Erythroblast (primary cell): ENCODE measurements around the gene PPP2R2C.

Experiments used
- DNase-seq, 2 experiments: peaks; one replicate each; lab custom pipeline; 2025; lab: John Stamatoyannopoulos, UW
- GATA1 ChIP-seq: IDR thresholded peaks from 2 replicates; pipeline ENCODE4 v1.6.1; 2011; ENCODE audit warnings: low read depth, mild to moderate bottlenecking, control low read depth, low read length, moderate library complexity
- POLR2A ChIP-seq: IDR thresholded peaks from 2 replicates; pipeline ENCODE4 v1.6.1; 2011; ENCODE audit warnings: mild to moderate bottlenecking, low read length

PPP2R2C gene

GRCh38 chr4:6326312-6327060 is 145.9 kb downstream of the PPP2R2C start:
- DNase-seq, result no peak
- TF ChIP-seq POLR2A, result no peak
- TF ChIP-seq GATA1, result no peak

- no peak for DNase-seq
- no peak for TF ChIP-seq GATA1
- TF ChIP-seq POLR2A, result no peak
Observed at GRCh38 chr4:6325788-6326290, 146.6 kb downstream of the PPP2R2C start.

GRCh38 chr4:6324999-6325787 is 147.2 kb downstream of the PPP2R2C start:
- TF ChIP-seq GATA1 (no peak), POLR2A (no peak)
- no peak for DNase-seq

- no peak for TF ChIP-seq GATA1
- TF ChIP-seq POLR2A, result no peak
Observed at GRCh38 chr4:6324461-6324998, 147.9 kb downstream of the PPP2R2C start.

GRCh38 chr4:6322761-6323566 is 149.4 kb downstream of the PPP2R2C start:
- no peak for TF ChIP-seq GATA1
- TF ChIP-seq POLR2A, result no peak
- DNase-seq, result no peak

More at GRCh38 chr4:6324461-6324998, 147.9 kb downstream of the PPP2R2C start:
- no peak for DNase-seq

- TF ChIP-seq GATA1 (no peak), POLR2A (no peak)
- no peak for DNase-seq
Observed at GRCh38 chr4:6322067-6322760, 150.2 kb downstream of the PPP2R2C start.

GRCh38 chr4:6321361-6321760 is 151.1 kb downstream of the PPP2R2C start:
- TF ChIP-seq POLR2A (no peak), GATA1 (no peak)
- DNase-seq, result no peak

GRCh38 chr4:6320663-6321062 is 151.8 kb downstream of the PPP2R2C start:
- no peak for TF ChIP-seq POLR2A
- no peak for DNase-seq

- DNase-seq, result no peak
- no peak for TF ChIP-seq GATA1
- no peak for TF ChIP-seq POLR2A
Observed at GRCh38 chr4:6319530-6320150, 152.8 kb downstream of the PPP2R2C start.

GRCh38 chr4:6318206-6318605 is 154.2 kb downstream of the PPP2R2C start:
- TF ChIP-seq GATA1 (no peak), POLR2A (no peak)
- DNase-seq, result no peak

- no peak for DNase-seq
- no peak for TF ChIP-seq POLR2A
- no peak for TF ChIP-seq GATA1
Observed at GRCh38 chr4:6316461-6317003, 155.9 kb downstream of the PPP2R2C start.

- TF ChIP-seq GATA1 (no peak), POLR2A (no peak)
- DNase-seq, result no peak
Observed at GRCh38 chr4:6313216-6313615, 159.2 kb downstream of the PPP2R2C start.
